PFSK-1 (cell line): Measurements from ENCODE around the gene NUB1.

Experiments used
- REST ChIP-seq, 2 experiments: IDR thresholded peaks; 2 replicates each; pipeline versions ENCODE4 v1.6.1 to v1.8.0; 2011 to 2012; ENCODE audit warnings: low read depth in 2 of 2, low read length in 2 of 2, control low read depth in 1 of 2, inconsistent platforms in 1 of 2, mild to moderate bottlenecking in 1 of 2, moderate library complexity in 1 of 2; ENCODE audit not compliant: insufficient read depth in 1 of 2
- SIN3A ChIP-seq: IDR thresholded peaks from 2 replicates; pipeline ENCODE4 v1.6.1; 2012; ENCODE audit warnings: mild to moderate bottlenecking, low read length, moderate library complexity, borderline replicate concordance; ENCODE audit not compliant: insufficient read depth

- TF ChIP-seq SIN3A (no peak), REST (IDR thresholded peaks at IDR 0.05; ENCODE audit: insufficient read depth in 1 of 2, low read depth in 2 of 2, low read length in 2 of 2) (no peak)
Measured at GRCh38 chr7:151408498-151408838, 66.9 kb downstream of the NUB1 start.
